GM19328 (cell line): ENCODE measurements around the gene SRPRB.

Experiments
- ATAC-seq: cut with Tn5 transposase; IDR thresholded peaks from one replicate; pipeline ENCODE4 v1.9.1; 2021; ENCODE audit warnings: mild to moderate bottlenecking, moderate library complexity; ENCODE audit not compliant: unreplicated experiment

SRPRB gene

GRCh38 chr3:133840055-133840737 lies 34.6 kb downstream of the SRPRB start:
- no peak for ATAC-seq

- no peak for ATAC-seq
Observed at GRCh38 chr3:133840767-133841166, 35.2 kb downstream of the SRPRB start.

- no peak for ATAC-seq
Observed at GRCh38 chr3:133841196-133841595, 35.6 kb downstream of the SRPRB start.

GRCh38 chr3:133842158-133842557 lies 36.5 kb downstream of the SRPRB start:
- ATAC-seq: no peak

GRCh38 chr3:133843634-133844033 lies 38.0 kb downstream of the SRPRB start:
- ATAC-seq: no peak

GRCh38 chr3:133845127-133845526 lies 39.5 kb downstream of the SRPRB start:
- ATAC-seq: no peak

GRCh38 chr3:133849346-133849745 lies 43.7 kb downstream of the SRPRB start:
- ATAC-seq: no peak

- no peak for ATAC-seq
Observed at GRCh38 chr3:133850034-133850433, 44.4 kb downstream of the SRPRB start.

GRCh38 chr3:133851266-133851906 lies 45.8 kb downstream of the SRPRB start:
- ATAC-seq: no peak

GRCh38 chr3:133851931-133852330 lies 46.3 kb downstream of the SRPRB start:
- ATAC-seq: no peak

GRCh38 chr3:133853063-133853924 lies 47.7 kb downstream of the SRPRB start:
- ATAC-seq: no peak

GRCh38 chr3:133853925-133854227 lies 48.3 kb downstream of the SRPRB start:
- ATAC-seq: no peak

- ATAC-seq: no peak
Observed at GRCh38 chr3:133854264-133855001, 48.8 kb downstream of the SRPRB start.

- no peak for ATAC-seq
Observed at GRCh38 chr3:133855002-133855370, 49.4 kb downstream of the SRPRB start.

GRCh38 chr3:133855772-133856171 lies 50.2 kb downstream of the SRPRB start:
- no peak for ATAC-seq

- ATAC-seq: no peak
Observed at GRCh38 chr3:133856316-133856715, 50.7 kb downstream of the SRPRB start.

GRCh38 chr3:133857767-133858166 lies 52.2 kb downstream of the SRPRB start:
- ATAC-seq: no peak

GRCh38 chr3:133859381-133860234 lies 54.0 kb downstream of the SRPRB start:
- no peak for ATAC-seq

- no peak for ATAC-seq
Observed at GRCh38 chr3:133860519-133860918, 54.9 kb downstream of the SRPRB start.

- ATAC-seq: no peak
Observed at GRCh38 chr3:133862161-133862560, 56.5 kb downstream of the SRPRB start.
